Activated CD8-positive, alpha-beta memory T cell treated with anti-CD3 and anti-CD28 coated beads, Interleukin-2, amount 50 U/mL, for 1 hour (primary cell): Measurements from ENCODE around the gene KCNIP1.

Experiments used
- DNase-seq: peaks from one replicate; pipeline ENCODE4 v3.0.0-alpha.2; 2020; ENCODE audit errors: extremely low read depth

The KCNIP1 gene

DNA sequence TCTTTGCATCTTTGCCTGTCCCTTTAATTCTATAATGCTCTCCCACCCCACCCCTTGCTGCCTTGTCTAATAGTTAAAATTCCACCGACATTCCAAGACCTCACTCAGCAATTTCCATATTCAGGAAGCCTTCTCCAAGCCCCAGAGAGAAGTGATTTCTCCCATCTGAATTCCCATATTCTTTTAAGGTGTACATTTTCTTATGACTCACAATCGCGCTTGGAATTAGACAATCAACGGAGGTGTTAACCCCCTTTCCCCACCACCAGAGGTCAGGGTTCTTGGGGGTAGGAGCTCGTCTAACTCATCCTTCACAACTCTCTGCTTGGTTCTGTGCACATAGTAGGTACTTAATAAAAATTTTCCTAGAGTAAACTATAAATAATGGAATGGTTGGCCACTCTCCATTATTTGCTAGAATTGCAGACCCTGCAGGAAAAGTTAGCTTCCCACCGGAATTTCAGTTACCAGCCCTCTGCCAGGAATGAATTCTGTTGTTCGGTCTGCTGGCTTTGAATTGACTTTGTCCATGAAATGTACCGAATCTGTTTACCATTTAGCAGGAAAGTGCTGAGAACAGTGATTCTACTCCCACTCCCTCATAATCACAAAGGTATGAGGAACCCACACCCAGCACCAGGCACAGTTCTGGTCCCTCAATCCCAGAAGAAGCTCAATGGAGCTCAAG, 5.0 kb downstream of the KCNIP1 start:
- DNase-seq = no peak

DNA sequence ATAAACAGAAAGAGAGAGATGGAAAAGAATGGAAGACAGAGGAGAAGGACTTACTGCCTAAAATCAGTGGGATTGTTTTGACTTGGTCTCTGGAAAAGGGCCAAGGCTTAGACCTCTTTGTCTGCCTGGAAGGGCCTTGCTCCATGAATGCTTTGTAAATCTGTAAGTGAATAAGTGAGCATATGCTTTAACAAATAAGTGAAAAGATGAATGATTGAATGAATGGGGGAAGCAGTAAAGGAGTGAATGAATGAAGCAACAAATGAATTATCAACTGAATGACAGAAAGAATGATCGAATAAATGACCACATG, 5.5 kb downstream of the KCNIP1 start:
- DNase-seq = no peak

DNA sequence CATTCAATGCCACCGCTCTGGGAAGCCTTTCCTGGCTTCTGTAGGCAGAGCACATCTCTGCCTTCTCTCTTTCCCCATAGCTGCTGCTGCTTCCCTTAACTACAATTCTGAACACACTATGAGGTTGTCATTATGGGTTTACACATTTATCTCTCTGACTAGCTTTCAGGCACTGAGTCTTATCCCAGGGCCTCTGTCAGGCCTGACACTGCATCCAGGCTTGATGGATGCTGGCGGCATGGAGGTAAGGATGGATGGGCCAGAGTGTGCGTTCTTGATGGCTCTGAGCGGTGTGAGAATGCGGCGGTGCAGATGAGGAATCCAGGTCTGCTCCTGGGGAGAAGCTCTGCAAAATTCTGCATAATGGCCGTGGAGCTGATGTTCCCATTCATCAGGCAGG, 6.3 kb downstream of the KCNIP1 start:
- DNase-seq = no peak

DNA sequence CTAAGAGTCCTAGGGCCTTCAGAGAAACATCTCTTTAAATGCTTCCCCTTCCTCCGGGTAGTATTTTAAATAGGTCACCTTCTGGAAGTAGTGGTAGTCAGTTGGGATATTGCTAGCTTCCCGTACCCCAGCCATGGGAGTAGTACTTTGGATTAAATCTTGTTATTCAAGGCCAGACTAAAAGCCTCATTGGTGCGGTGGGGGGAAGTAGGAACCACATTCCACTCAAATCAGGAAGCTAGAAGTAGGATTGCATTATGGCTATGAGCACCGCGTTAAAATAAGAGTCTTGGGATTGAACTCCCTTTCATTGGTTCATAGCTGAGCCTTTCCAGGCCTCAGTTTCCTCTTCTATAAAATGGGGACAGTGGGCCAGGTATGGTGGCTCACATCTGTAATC, 6.7 kb downstream of the KCNIP1 start:
- no peak for DNase-seq

DNA sequence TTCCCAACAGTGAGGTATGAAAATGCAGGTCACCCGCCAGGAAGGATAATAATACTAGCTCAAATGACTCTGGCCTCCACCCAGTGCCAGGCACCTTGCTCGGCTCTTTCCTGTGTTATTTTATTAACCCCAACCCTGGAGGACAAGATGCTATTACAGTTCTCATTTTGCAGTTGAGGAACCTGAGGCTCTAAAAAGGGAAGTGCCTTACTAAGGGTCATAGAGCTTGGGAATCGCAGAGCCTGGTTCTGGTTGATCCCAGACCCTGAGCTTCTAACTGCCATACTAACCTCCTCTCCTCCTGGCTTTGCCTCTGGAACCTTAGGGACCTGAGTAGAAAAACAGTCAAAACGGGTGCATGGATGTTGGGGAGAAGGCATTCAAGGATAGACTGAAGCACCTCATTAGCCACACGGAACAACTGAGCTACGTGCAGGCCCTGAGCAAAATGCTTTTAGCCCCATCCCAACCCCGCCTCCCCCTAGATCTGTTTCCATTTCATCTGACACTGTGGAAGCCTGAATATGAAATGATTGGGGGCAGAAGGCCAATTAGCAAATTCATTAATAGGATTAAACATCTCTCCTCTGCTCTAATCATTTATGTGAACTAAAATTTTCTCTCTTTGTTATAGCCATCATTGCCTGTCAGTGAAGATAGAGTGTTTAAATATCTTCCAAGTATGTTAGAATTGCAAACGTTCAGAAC, 7.9 kb downstream of the KCNIP1 start:
- no peak for DNase-seq

DNA sequence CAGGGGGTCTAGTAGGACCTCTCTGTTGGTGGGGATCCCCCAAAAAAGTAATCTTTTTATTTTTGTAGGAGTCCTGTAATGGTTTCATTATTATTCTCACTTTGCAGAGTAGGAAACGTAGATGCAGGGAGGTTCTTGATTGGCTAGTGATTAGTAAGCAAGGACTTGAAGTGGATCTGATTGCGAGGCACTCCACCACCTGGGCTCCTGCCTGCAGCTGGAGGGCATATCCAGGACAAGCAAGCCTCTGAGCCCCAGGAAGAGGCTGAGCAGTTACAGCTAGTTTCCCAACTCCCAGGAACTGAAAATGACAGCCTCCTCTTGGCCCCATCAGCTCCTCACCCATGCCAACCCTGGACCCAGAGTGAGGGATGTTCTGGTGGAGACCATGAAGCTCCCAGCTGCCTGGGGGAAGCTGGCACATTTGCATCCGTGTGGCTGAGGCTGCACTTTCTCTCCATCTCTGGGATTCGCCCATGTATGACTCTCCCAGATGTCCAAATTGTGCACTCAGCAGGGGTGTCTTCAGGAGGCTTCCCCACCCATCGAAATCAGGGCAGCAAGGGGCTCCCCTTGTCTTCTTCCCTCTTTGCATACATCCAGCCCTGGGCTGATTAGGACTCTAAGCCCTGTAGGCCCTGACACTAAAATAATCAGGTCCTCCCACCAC, 10.2 kb downstream of the KCNIP1 start:
- DNase-seq = no peak

DNA sequence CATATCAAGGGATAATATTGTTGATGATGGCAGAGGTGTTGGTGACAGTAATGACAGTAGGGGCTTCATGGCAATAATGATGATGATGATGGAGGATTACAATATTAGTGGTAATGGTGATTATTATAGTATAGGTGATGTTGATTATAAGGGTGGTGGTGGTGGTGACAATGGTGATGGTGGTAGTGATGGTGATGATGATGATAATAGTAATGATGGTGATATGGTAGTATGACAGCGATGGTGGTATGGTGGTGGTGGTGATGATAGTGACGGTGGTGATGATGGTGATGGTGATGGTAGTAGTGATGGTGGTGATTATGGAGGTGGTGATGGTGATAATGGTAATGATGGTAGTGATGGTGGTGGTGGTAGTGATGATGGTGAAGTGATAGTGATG, 13.6 kb downstream of the KCNIP1 start:
- no peak for DNase-seq

DNA sequence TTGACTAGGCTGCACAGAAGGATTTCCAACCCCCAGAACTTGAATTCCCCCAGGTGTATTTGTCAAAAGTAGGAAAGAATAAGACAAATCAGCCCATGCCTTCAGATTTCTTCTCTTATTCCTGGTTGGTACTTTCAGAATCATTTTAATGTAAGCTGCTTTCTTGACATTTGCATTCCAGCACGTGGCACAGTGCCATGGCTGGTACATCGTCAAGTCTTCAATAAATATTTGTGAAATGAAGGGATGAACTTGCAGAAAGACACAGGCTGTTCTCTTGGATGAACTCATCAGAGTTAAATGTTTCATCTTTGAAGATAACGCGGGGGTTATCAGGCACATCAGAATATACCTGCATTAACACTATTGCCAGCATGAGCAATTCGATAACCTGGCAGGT, 14.5 kb downstream of the KCNIP1 start:
- no peak for DNase-seq

DNA sequence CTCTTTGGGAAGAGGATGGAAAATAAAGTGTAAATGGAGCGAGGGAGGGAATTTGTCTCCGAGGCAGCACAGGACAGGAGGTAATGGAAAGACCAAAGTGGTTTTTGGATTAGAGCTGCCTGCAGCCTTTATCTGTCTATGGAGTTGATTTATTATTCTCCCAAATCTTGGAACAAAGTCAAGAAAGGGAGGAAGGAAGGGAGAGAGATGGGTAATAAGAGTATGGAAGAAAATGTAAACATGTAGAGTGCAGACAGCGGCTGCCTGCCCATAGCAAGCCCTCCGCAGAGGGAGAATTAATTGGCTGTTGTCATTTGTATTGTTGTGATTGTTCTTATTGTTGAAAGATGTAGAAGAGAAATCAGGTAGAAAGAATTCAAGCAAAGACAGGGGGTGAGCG, 15.7 kb downstream of the KCNIP1 start:
- no peak for DNase-seq

DNA sequence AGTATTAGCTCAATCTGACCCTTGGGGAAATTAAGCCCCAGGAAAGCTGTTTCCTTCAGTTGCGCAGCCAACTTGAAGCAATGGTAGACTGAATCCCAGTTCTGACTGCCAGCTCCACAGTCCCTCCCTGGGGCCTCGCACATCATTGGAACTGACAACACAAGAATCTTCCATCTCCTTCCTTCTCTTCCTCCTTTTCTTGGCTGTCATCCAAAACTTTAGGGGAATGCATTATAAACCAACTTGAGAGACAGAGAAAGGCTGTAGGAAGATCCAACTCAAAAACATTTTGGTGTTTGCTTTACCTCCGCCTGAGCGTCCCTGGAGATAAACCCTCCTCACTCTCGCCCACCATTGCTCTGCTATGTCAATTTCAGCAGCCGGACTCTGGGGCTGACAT, 16.6 kb downstream of the KCNIP1 start:
- DNase-seq = no peak

DNA sequence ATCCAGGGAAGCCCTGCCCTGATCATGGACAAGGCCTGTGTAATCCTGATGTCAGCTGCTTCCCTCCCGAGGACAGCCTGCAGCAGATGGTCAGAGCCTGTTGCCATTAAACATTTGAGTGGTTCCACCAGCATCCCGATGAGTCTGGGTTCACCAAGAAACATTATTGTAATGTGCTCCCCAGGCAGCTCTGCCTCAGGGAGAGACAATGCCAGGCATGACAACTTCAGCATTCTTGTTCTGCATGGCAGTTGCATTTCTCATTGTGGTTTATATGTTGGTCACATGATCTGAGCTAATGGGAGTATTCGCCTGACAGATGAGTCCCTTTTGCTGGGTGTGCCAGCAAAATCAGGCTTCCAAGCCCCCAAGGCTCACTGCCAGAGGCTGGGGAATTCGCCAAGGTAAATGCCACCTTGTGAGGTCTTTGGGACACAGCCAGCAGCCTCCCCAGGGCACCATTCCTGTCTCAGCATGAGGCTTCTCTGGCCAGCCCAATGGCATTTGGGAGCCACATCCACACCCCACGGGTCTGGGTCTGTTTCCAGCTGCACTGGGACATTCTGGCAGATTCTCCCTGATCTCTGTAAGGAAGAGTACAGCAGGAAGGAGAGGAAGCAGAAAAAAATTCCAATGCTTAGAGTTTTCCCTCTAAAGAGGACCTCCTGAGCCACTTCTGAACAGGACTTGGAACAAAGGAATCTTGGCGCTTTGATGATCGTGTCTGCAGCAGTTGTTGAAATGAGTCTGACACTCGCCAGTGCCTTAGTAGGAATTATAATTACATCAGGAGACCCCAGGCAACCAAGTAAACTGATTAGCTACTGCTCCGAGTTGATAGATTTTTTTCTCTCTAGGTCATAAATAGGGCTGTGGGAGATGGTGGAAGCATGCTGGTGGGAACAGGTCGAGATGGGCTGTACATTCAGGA, 18.7 kb downstream of the KCNIP1 start:
- no peak for DNase-seq

DNA sequence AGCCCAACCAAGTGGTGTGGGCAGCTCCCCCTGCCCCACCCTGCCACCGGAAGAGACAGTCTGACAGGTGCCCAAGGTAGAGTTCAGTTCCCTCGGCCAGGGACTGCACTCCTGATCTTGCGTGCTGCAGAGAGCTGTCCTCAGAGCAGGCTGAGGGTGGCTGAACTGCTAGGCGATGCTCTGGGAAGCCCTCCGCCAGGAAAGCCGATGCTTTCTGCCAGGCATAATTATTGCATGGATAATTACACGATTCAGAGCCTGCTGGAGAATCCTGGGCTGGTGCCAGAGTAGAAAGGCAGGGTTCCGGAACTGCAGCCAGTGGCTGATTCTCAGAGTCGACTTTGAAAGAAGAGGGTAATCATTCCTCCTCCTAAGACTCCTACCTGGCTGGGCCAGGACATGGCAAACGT, 19.3 kb downstream of the KCNIP1 start:
- DNase-seq = no peak

DNA sequence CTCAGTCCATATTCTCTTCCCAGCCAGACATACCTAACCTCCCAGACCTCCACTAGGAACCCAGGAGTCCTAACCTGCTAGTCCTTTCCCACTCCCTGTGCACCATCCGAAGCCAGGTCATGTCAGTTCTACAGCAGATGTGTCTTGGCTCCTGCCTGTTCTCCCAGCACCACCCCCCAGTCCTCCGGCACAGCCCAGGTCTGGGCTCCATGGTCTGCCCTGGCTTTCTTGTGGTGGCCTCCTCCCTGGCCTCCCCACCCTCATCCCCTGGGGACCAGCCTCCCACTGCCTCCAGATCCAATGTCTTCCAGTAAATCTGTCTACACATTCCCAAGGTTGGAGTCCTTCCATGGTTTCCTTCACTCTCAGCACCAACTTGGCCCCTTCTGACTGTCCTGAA, 20.0 kb downstream of the KCNIP1 start:
- DNase-seq = no peak

DNA sequence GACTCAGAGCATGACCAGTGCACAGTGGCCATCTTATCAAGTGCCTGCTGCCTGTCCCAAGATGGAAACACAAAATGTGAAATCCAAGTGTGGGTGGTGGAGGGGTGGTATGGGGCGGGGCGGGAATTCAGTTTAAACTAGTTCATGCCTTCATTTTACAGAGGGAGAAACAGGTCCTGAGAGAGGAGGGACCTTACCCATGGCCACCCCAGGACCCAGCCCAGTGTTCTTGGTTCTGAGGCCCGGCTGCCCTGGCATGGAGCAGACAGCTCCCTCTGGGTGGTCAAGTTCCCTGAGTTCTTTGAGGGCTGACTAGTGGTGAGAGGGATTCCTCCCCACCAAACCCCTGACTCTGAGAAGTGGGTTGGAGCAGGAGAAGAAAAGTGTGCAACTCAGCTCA, 20.8 kb downstream of the KCNIP1 start:
- DNase-seq = no peak

DNA sequence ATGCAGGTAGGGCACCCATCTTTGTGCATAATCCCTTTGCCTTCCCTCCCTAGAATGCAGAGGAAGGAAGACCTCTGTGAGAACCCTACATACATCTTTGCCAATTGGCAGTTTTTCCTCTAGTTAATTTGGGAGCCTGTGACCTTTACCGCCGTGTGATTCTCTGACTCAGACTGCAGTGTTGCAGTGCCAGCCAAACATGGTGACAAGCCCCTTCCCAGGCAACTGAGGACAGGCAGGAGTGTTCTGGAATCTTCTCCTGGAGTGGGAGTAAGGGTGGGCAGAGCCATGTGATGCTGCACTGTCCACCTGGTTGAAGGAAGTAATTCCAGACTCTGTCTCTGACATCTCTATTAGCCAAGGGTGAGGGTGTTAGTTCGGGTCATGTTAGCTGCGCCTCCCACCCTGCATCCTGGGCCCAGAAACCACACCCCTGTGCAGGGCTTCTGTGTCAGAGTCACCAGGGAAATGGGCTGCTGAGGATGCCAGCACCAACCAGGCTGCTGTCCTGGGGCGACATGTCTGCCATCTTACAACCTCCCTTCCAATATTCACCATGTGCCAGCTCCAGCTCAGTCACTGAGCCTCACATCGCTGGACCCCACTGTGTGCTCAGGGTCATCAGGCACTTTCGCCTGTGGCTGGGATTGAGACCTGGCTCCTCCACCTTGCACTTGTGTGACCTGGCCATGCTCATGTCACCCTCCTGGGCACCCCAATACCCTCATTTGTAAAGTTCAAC, 21.8 kb downstream of the KCNIP1 start:
- DNase-seq = no peak

DNA sequence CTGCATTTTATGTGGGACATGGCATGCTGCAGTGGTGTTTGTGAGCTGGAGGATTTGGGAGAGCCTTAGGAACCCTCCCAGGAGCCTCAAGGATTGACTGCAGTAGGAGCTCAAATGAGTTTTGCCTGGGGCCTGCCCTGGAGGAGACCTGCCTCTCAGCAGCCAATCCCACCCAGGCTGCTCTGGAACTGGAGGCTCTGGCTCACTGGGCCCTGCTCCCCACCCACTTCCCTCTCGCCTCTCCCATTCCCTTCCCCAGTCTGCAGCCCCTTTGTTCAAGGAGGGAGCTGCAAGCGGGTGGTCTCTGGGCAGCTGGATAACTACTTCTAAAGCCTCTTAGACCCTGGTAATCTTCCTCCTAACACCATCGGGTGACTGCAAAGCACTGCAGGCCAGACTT, 24.2 kb downstream of the KCNIP1 start:
- no peak for DNase-seq

DNA sequence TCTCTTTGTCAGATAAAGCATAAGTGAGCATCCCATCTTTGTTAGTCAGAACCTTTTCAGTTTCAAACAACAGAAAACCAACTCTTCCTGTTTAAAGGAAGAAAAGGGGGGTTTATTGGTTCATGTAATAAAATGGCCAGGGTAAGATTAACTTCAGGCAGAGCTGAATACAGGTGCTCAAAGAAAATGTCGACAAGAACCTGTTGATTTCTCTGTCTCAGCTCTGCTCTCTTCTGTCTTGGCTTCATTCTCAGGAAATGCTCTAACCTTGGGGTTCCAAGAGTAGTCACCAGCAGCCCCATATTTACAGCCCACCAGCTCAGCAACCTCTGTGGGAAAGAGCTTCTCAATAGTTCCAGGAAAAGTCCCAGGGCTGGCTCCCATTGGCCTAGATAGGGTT, 25.2 kb downstream of the KCNIP1 start:
- no peak for DNase-seq

DNA sequence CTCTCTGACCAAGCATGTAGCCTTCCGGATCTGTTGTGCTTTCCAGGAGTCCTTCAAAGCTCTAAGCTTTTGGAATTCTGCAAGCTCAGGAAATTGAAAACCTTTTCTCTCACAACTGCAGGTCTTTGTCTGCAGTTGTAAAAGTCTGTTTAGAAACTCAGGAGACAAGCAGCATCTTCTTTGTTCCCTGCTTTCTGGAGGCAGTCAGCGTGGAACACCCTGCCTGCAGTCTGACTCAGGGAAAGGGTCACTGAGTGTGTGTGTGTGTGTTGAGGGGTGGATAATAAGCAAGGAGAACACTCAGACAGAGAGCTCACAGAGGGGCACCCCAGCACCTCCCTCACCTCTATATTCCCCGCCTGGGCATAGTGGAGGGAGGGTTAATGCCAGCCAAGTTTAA, 29.1 kb downstream of the KCNIP1 start:
- DNase-seq = no peak

DNA sequence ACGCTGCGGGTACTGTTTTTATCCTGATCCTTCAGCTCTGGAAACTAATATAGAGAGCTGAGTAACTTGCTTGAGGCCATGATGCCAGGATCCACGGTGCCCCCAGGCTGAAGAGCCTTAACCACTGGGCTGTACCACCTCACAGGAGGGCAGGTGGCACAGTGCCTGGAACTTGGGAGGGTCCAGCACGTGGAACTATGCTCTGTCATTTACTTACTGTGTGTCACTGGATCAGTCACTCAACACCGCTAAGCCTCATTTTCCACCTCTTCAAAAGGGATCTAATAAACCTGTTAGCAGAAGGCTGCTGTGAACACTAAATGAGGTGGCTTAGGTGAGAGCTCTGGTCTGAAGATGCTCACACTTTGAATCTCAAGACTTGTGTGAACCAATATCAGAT, 29.6 kb downstream of the KCNIP1 start:
- no peak for DNase-seq

DNA sequence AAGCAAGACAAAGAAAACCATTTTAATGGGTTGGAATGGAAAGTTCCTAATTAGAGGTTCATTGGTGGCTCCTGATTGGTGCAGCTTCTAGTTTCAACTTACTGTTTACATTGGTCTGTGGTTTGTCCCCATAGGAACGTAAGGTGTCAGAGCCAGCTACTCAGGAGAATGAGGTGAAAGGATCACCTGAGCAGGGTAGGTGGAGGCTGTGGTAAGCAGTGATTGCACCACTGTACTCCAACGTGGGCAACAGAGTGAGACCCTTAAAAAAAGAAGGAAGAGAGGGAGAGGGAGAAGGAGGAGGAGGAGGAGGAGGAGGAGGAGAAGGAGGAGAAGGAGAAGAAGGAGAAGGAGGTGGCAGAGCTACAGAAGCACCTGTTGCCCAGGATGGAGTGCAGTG, 30.4 kb downstream of the KCNIP1 start:
- no peak for DNase-seq

DNA sequence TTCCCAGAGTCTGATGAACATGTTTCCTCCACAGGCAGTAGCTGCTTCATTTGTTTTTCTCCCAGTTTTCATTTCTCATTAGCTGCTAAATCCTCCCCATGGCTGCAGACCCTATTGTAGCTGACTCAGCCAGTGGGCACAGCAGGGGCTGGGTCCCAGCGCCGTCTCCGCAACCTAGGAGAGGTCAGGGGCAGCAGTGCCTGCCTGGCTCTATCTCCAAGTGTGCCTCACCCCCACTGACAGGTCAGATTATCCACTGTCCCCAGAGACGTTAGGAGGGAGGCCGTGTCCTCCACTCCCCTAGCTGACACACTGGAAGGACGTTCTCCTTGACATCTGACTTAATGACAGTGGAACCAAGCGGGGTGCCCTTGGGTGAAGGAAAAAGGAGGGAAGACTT, 31.1 kb downstream of the KCNIP1 start:
- no peak for DNase-seq

DNA sequence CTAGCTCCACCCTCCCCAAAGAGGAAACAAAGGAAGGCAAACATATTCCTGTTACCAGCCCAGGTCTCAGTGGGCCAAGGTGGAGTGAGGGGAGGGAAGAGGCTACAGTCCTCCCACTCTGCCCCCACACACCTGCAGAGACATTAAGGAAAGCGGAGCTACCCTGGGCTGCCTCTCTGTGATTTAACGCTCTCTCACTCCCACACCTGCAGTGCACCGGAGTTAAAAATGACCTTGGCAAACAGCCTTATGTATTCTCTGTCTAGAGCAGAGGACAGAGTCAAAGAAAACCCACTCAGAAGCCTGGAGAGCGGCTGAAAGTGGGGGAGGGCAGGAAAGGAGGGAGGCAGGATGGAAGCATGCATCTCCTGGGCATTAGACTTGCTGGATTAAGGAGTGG, 32.7 kb downstream of the KCNIP1 start:
- DNase-seq = no peak
